ENCODE measurements around the gene MYL6.

MYL6 gene

GRCh38 chr12:56150563-56150962, 7.6 kb upstream of the MYL6 start:
- no peak for DNase-seq (ENCODE audit: extremely low spot score)
- no peak for TF ChIP-seq CTCF (IDR thresholded peaks at IDR 0.05; ENCODE audit: control extremely low read depth, extremely low read depth, low read depth, missing control alignments)
- POLR2A ChIA-PET, result interaction anchor here (0.6 kb wide), 1 partner anchor 1974 kb away, joined by 3 read pairs; no protein-coding TSS in a partner anchor
- CTCF ChIA-PET, result interaction anchor here (1.0 to 2.2 kb wide), 3 partner anchors 24 to 39 kb away, joined by 3 to 9 read pairs (median 3); partner anchors contain the start of genes ESYT1 and SMARCC2

- POLR2A ChIA-PET, result interaction anchor here (0.6 to 1.0 kb wide), 3 partner anchors 24 to 96 kb away, joined by 3 to 4 read pairs (median 3); partner anchors contain the start of genes ESYT1 and ZC3H10
- CTCF ChIA-PET, result interaction anchor here (0.8 to 1.4 kb wide), 5 partner anchors 10 to 48 kb away, joined by 3 to 7 read pairs (median 4); partner anchors contain the start of genes PA2G4, SMARCC2 and ZC3H10
- TF ChIP-seq CTCF (IDR thresholded peaks at IDR 0.05; ENCODE audit: control extremely low read depth, extremely low read depth, low read depth, missing control alignments), result no peak
- DNase-seq (ENCODE audit: extremely low spot score), result peak; percentile 54
Observed at GRCh38 chr12:56151672-56152131, 6.5 kb upstream of the MYL6 start.

- TF ChIP-seq CTCF (IDR thresholded peaks at IDR 0.05; ENCODE audit: control extremely low read depth, extremely low read depth, low read depth, missing control alignments), result no peak
- POLR2A ChIA-PET, result interaction anchor here (0.6 to 1.0 kb wide), 3 partner anchors 24 to 97 kb away, joined by 3 to 4 read pairs (median 3); partner anchors contain the start of genes ESYT1 and ZC3H10
- CTCF ChIA-PET, result interaction anchor here (0.8 to 1.4 kb wide), 5 partner anchors 11 to 48 kb away, joined by 3 to 7 read pairs (median 4); partner anchors contain the start of genes PA2G4, SMARCC2 and ZC3H10
Observed at GRCh38 chr12:56152132-56152755, 5.9 kb upstream of the MYL6 start, which contains the start of gene MYL6B. MYL6B (plus strand) TSS chr12:56152587; CDS start chr12:56153919, 1,332 bp downstream.

GRCh38 chr12:56152756-56153677, 5.1 kb upstream of the MYL6 start:
- ChIA-PET CTCF (interaction anchor here (3.8 kb wide), 1 partner anchor 34 kb away, joined by 16 read pairs; the partner anchor contains the start of gene ZC3H10), POLR2A (no interaction called here)
- no peak for DNase-seq (ENCODE audit: extremely low spot score)
- TF ChIP-seq CTCF (IDR thresholded peaks at IDR 0.05; ENCODE audit: control extremely low read depth, extremely low read depth, low read depth, missing control alignments), result no peak

More at GRCh38 chr12:56152132-56152755, 5.9 kb upstream of the MYL6 start, which contains the start of gene MYL6B:
- DNase-seq (ENCODE audit: extremely low spot score), result peak; percentile 95

GRCh38 chr12:56153678-56154065, 4.5 kb upstream of the MYL6 start:
- ChIA-PET CTCF (interaction anchor here (1.0 to 3.8 kb wide), 3 partner anchors 14 to 36 kb away, joined by 3 to 16 read pairs (median 6); partner anchors contain the start of genes SMARCC2 and ZC3H10), POLR2A (no interaction called here)
- no peak for TF ChIP-seq CTCF (IDR thresholded peaks at IDR 0.05; ENCODE audit: control extremely low read depth, extremely low read depth, low read depth, missing control alignments)
- no peak for DNase-seq (ENCODE audit: extremely low spot score)
